A673 (cell line): ENCODE data around the gene CYP2E1.

ENCODE experiments used
- EZH2 ChIP-seq: fragments of 200-600 bp; sonication (generic); IDR thresholded peaks from 2 replicates; pipeline ENCODE4 v1.6.1; 2017; ENCODE audit warnings: borderline replicate concordance, low read depth, mild to moderate bottlenecking, mixed read lengths, antibody characterized with exemption, low read length; ENCODE audit not compliant: poor library complexity, severe bottlenecking
- TF ChIP-seq, protein P1 (sequence below): fragments of 300-800, 200-600 bp; sonication (generic); conservative IDR thresholded peaks from 2 replicates; pipeline ENCODE4 v1.5.1; 2017; ENCODE audit warnings: low read depth, mild to moderate bottlenecking, antibody characterized with exemption, low read length, moderate library complexity, mixed read lengths

GRCh38 chr10:133568287-133568614 is 41.1 kb downstream of the CYP2E1 start:
- TF ChIP-seq, protein P1, sequence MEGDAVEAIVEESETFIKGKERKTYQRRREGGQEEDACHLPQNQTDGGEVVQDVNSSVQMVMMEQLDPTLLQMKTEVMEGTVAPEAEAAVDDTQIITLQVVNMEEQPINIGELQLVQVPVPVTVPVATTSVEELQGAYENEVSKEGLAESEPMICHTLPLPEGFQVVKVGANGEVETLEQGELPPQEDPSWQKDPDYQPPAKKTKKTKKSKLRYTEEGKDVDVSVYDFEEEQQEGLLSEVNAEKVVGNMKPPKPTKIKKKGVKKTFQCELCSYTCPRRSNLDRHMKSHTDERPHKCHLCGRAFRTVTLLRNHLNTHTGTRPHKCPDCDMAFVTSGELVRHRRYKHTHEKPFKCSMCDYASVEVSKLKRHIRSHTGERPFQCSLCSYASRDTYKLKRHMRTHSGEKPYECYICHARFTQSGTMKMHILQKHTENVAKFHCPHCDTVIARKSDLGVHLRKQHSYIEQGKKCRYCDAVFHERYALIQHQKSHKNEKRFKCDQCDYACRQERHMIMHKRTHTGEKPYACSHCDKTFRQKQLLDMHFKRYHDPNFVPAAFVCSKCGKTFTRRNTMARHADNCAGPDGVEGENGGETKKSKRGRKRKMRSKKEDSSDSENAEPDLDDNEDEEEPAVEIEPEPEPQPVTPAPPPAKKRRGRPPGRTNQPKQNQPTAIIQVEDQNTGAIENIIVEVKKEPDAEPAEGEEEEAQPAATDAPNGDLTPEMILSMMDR = no peak
- TF ChIP-seq EZH2 = no peak
